Measurements from ENCODE around the gene PRKAB1.
"Not testable (repeated sequence)": the region's sequence is repeated elsewhere in the genome, so short reads cannot be mapped to it uniquely, and the experiment has no call there.

Gene PRKAB1

GRCh38 chr12:119667577-119668323, at the start of gene PRKAB1:
Gene PRKAB1, plus strand, starts transcription at chr12:119668133. Its CDS starts 112 bp downstream, at chr12:119668245.
- DNase-seq = peak; percentile 99

GRCh38 chr12:119618328-119618896, 49.5 kb upstream of the PRKAB1 start:
- not testable (repeated sequence) for DNase-seq

- no peak for DNase-seq
These were observed 47.4 kb upstream of the PRKAB1 start for GRCh38 chr12:119620490-119620889.

- DNase-seq = no peak
These were observed 46.1 kb upstream of the PRKAB1 start for GRCh38 chr12:119621878-119622277.

- DNase-seq = no peak
These were observed 43.0 kb upstream of the PRKAB1 start for GRCh38 chr12:119624966-119625365.

GRCh38 chr12:119627019-119627643, 40.8 kb upstream of the PRKAB1 start:
- no peak for DNase-seq

GRCh38 chr12:119627686-119628085, 40.2 kb upstream of the PRKAB1 start:
- no peak for DNase-seq

GRCh38 chr12:119630223-119630780, 37.6 kb upstream of the PRKAB1 start:
- DNase-seq = no peak

GRCh38 chr12:119630962-119631550, 36.9 kb upstream of the PRKAB1 start:
- DNase-seq = no peak

- DNase-seq = no peak
These were observed 35.8 kb upstream of the PRKAB1 start for GRCh38 chr12:119631930-119632678.

GRCh38 chr12:119634743-119635142, 33.2 kb upstream of the PRKAB1 start:
- DNase-seq = no peak

- DNase-seq = no peak
These were observed 24.9 kb upstream of the PRKAB1 start for GRCh38 chr12:119642986-119643385.

GRCh38 chr12:119644930-119645329, 23.0 kb upstream of the PRKAB1 start:
- no peak for DNase-seq

- no peak for DNase-seq
These were observed 22.3 kb upstream of the PRKAB1 start for GRCh38 chr12:119645535-119646059.

GRCh38 chr12:119649202-119649808, 18.6 kb upstream of the PRKAB1 start:
- DNase-seq = peak; percentile 62

- no peak for DNase-seq
These were observed 15.3 kb upstream of the PRKAB1 start for GRCh38 chr12:119652665-119653064.

GRCh38 chr12:119657001-119657400, 10.9 kb upstream of the PRKAB1 start:
- not testable (repeated sequence) for DNase-seq

GRCh38 chr12:119658166-119658565, 9.8 kb upstream of the PRKAB1 start:
- not testable (repeated sequence) for DNase-seq

GRCh38 chr12:119659289-119659897, 8.5 kb upstream of the PRKAB1 start:
- DNase-seq = peak; percentile 73

- peak; percentile 58 for DNase-seq
These were observed 7.9 kb upstream of the PRKAB1 start for GRCh38 chr12:119660076-119660475.

GRCh38 chr12:119661882-119662281, 6.1 kb upstream of the PRKAB1 start:
- no peak for DNase-seq
